Erythroblast (primary cell): Measurements from ENCODE around the gene FCER1A.

Source experiments
- GATA1 ChIP-seq: IDR thresholded peaks from 2 replicates; pipeline ENCODE4 v1.6.1; 2011; ENCODE audit warnings: low read depth, mild to moderate bottlenecking, control low read depth, low read length, moderate library complexity
- POLR2A ChIP-seq: IDR thresholded peaks from 2 replicates; pipeline ENCODE4 v1.6.1; 2011; ENCODE audit warnings: mild to moderate bottlenecking, low read length

DNA sequence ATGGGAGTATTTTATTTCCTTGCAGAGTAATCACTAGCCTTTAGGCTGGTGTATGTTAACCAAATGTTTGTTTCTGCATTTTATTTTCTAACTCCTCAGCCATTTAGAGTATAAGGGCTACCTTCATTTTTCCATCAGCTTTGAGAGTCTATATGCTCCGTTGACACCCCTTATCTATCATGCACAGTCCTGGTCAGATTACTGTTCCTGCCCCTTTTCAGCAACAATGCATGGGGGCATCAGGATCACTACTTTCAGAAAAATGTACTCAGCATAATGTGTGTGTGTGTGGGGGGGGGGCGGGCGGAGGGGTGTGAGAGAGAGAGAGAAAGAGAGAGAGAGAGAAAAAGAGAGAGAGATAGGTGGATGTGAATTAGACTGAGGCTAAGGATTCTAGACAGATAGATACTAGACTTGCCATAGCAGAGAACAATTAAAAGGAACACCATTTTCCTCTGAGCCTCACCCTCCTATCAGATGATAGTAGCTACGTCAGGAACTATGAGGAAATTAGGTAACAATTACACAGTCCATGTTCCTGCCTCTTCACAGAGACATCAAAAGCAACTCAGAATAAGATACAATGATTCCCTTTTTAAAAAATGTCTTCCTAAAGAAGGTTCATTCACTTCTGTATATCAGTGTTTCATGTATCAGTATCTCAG lies 40.8 kb downstream of the FCER1A start:
- TF ChIP-seq POLR2A (no peak), GATA1 (no peak)
